ENCODE results near the gene CCDC158. TPM values are rescaled to one million over a fixed set of nuclear protein-coding genes. Genes with fewer than 3 reads are reported as not detected.

Gene CCDC158
- total RNA-seq, 1 donor from 2014 or later, result 0.74 TPM

DNA sequence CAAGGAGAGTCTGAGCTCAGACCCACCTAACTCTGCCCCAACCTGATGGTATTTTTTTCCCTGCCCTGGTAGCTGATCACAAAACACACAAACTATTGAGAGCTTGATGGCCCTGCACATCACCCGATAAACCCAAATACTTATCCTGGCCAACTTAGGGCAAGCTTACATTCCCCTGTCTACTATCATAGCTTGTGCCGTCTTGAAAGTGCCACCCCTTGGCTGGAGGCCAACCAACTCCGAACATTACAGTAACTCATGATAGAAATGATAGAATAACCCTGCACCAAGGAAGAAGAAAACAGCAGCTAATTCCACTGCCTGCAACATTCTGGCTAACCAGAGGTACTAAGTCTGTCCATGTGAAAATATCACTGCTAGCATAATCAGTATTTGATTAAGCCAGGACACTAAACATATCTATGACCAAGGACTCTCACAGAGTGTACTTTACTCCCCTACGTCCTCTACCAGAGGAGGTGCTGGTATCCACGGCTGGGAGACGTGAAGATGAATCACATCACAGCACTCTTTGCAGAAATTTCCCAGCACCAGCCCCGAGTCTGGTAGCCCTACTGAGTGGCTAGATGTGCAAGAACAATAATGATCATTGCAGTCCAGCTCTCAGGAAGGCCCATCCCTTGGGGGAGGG lies 105.5 kb downstream of the CCDC158 start:
- H3K4me3 ChIP-seq, result no peak overlapping the region
- DNase-seq (no peak), ATAC-seq (no peak)
- no peaks in the 10 kb centered on the region for H3K36me3 ChIP-seq
- TF ChIP-seq, protein P1, sequence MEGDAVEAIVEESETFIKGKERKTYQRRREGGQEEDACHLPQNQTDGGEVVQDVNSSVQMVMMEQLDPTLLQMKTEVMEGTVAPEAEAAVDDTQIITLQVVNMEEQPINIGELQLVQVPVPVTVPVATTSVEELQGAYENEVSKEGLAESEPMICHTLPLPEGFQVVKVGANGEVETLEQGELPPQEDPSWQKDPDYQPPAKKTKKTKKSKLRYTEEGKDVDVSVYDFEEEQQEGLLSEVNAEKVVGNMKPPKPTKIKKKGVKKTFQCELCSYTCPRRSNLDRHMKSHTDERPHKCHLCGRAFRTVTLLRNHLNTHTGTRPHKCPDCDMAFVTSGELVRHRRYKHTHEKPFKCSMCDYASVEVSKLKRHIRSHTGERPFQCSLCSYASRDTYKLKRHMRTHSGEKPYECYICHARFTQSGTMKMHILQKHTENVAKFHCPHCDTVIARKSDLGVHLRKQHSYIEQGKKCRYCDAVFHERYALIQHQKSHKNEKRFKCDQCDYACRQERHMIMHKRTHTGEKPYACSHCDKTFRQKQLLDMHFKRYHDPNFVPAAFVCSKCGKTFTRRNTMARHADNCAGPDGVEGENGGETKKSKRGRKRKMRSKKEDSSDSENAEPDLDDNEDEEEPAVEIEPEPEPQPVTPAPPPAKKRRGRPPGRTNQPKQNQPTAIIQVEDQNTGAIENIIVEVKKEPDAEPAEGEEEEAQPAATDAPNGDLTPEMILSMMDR (IDR thresholded peaks at IDR 0.05), result no peak
- H3K9me3 ChIP-seq, result peaks cover 17% of the 10 kb centered on the region
- no peak overlapping the region for H3K27ac ChIP-seq
- H3K4me1 ChIP-seq, result peaks cover 7% of the 10 kb centered on the region
- intact Hi-C loops (cut with DNase I), result no loop called here
- no peaks in the 10 kb centered on the region for H3K27me3 ChIP-seq (ENCODE audit: low read depth)

DNA sequence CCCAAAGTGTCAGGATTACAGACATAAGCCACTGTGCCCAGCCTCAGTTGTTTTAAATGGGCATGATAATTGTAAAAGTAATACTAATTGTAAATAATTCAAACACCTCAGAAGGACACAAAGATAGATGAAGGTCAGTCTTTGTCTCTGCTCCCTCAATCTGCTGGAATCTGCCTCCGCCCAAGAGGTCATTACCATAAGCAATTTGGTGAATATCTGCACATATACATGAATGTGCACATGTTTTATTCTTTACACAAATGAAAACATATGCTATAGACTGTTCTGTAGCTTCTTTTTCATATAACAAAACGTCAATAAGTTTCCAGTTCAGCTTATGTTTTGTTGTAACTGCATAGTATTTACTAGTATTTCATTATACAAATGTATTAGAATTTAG lies 107.4 kb downstream of the CCDC158 start:
- H3K4me1 ChIP-seq, result peaks cover 7% of the 10 kb centered on the region
- peaks cover 17% of the 10 kb centered on the region for H3K9me3 ChIP-seq
- H3K4me3 ChIP-seq, result no peak overlapping the region
- H3K36me3 ChIP-seq, result peaks cover 7% of the 10 kb centered on the region
- no peak overlapping the region for H3K27ac ChIP-seq
- no peaks in the 10 kb centered on the region for H3K27me3 ChIP-seq (ENCODE audit: low read depth)
- DNase-seq (no peak), ATAC-seq (no peak)
- intact Hi-C loops (cut with DNase I), result no loop called here
- TF ChIP-seq, protein P1 (IDR thresholded peaks at IDR 0.05), result no peak

DNA sequence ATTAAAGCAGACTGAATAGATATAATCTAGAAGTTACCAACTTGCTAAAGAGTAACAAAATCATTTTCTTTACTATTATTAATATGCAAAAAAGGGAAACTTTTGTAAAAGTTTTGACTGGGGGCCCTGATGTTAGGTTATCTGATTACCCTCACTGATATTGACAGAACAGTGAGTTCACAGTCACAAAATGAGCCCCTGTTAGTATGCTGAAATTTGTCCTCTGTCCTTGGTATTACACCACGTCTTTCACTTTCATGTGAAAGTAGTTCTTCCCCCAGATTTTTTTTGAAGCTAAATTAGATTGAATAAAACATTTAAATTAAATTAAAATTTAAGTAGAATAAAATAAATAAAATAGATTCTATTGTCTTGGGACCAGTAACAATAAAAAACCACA lies 108.5 kb downstream of the CCDC158 start:
- H3K4me3 ChIP-seq, result no peak overlapping the region
- peaks cover 7% of the 10 kb centered on the region for H3K36me3 ChIP-seq
- intact Hi-C loops (cut with DNase I), result no loop called here
- no peaks in the 10 kb centered on the region for H3K27me3 ChIP-seq (ENCODE audit: low read depth)
- H3K4me1 ChIP-seq, result peaks cover 11% of the 10 kb centered on the region
- ATAC-seq (no peak), DNase-seq (no peak)
- TF ChIP-seq, protein P1 (IDR thresholded peaks at IDR 0.05), result no peak
- peaks cover 17% of the 10 kb centered on the region for H3K9me3 ChIP-seq
- H3K27ac ChIP-seq, result no peak overlapping the region

DNA sequence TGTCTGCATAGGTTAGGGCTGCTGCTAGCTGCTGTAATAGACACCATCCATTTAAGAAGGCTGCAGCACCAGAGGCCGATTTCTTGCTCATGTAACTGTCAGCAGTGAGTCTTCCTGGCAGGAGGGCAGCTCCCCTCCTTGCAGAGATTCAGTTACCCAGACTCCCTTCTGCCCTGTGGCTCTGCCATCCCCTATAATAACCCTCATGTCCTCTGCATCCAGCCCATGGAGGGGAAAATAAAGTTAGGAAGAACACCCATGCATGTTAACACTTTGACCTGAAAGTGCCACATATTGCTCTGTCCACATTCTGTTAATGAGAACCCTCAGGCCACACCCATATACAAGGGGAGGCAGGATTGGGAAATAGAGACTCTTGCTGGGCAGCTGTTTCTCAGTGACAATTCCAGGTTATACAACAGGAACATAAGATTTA lies 109.0 kb downstream of the CCDC158 start:
- H3K27ac ChIP-seq, result no peak overlapping the region
- no peaks in the 10 kb centered on the region for H3K27me3 ChIP-seq (ENCODE audit: low read depth)
- TF ChIP-seq, protein P1 (IDR thresholded peaks at IDR 0.05), result no peak
- peaks cover 11% of the 10 kb centered on the region for H3K4me1 ChIP-seq
- H3K36me3 ChIP-seq, result peaks cover 7% of the 10 kb centered on the region
- DNase-seq, result no peak
- no peak overlapping the region for H3K4me3 ChIP-seq
- peak; percentile 56 to 65 for ATAC-seq
- peaks cover 13% of the 10 kb centered on the region for H3K9me3 ChIP-seq
- intact Hi-C loops (cut with DNase I), result no loop called here

DNA sequence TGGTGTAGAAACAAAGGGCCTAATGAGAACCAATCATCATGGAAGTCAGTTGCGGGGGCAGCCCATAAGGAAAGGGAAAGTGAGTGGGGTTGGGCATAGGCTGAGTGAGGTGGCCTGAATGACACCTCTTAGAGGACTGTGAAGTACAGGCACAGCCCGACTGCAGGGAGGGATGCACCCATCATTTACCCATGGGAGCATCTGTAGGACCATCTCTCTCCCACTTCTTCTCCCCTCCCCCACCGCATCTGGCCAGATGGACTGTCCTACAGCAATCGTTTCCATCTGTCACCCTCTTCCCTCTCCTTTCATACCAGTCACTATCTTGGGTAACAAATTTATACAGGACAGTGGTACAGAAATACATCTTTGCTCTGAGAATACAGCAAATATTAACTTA lies 110.3 kb downstream of the CCDC158 start:
- Histone ChIP-seq H3K9me3 (peaks cover 2% of the 10 kb centered on the region), H3K27me3 (ENCODE audit: low read depth) (no peaks in the 10 kb centered on the region), H3K4me3 (no peak overlapping the region), H3K4me1 (peaks cover 13% of the 10 kb centered on the region), H3K36me3 (peaks cover 7% of the 10 kb centered on the region), H3K27ac (no peak overlapping the region)
- DNase-seq, result no peak
- intact Hi-C loops (cut with DNase I), result no loop called here
- ATAC-seq, result no peak
- TF ChIP-seq, protein P1 (IDR thresholded peaks at IDR 0.05), result no peak
